K562 (cell line): ENCODE measurements around the gene HEXIM1. TPM values are rescaled to one million over a fixed set of nuclear protein-coding genes. Genes with fewer than 3 reads are reported as not detected.

Source experiments
- IFI16 ChIP-seq: fragments of 250-450 bp; sonication (Bioruptor Pico); IDR thresholded peaks from 2 replicates; pipeline ENCODE4 v2.1.2; 2022; ENCODE audit warnings: mild to moderate bottlenecking, inconsistent platforms
- KLF1 ChIP-seq: fragments of 450-650 bp; IDR thresholded peaks from 2 replicates; pipeline ENCODE4 v1.6.1; 2016; ENCODE audit warnings: missing genetic modification characterization, missing compliant biosample characterization
- KLF6 ChIP-seq: fragments of 250-450 bp; sonication (Bioruptor Pico); IDR thresholded peaks from 2 replicates; pipeline ENCODE4 v1.4.0; 2020; ENCODE audit warnings: mild to moderate bottlenecking, moderate library complexity, borderline replicate concordance
- MAFK ChIP-seq: IDR thresholded peaks from 2 replicates; pipeline ENCODE4 v1.6.1; 2011; ENCODE audit warnings: low read length, improper control_type of control experiment
- MGA ChIP-seq: fragments of 450-650 bp; IDR thresholded peaks from 2 replicates; pipeline ENCODE4 v1.6.1; 2016; ENCODE audit warnings: mild to moderate bottlenecking, moderate library complexity
- MNT ChIP-seq, 2 experiments: fragments of 450-650 bp; conservative IDR thresholded peaks; 2 replicates each; pipeline ENCODE4 v1.6.1; 2017; ENCODE audit warnings: mild to moderate bottlenecking in 2 of 2, moderate library complexity in 2 of 2
- PCBP2 ChIP-seq: fragments of 200-400 bp; formaldehyde crosslinking; IDR thresholded peaks from 2 replicates; pipeline ENCODE4 v1.6.1; 2018; ENCODE audit warnings: low read length, low read depth, mild to moderate bottlenecking, moderate library complexity; ENCODE audit not compliant: poor library complexity, severe bottlenecking
- SNRNP70 ChIP-seq: fragments of 200-400 bp; formaldehyde crosslinking; optimal IDR thresholded peaks from 2 replicates; pipeline ENCODE3; 2017; ENCODE audit warnings: low read depth, low read length
- SOX6 ChIP-seq: fragments of 450-650 bp; IDR thresholded peaks from 2 replicates; pipeline ENCODE4 v1.6.1; 2014; ENCODE audit warnings: mild to moderate bottlenecking
- TCF15 ChIP-seq: fragments of 250-450 bp; sonication (Bioruptor Pico); IDR thresholded peaks from 2 replicates; pipeline ENCODE4 v1.8.0; 2022; ENCODE audit warnings: moderate library complexity, mild to moderate bottlenecking, inconsistent platforms
- U2AF2 ChIP-seq: fragments of 200-400 bp; formaldehyde crosslinking; optimal IDR thresholded peaks from 2 replicates; pipeline ENCODE3; 2017; ENCODE audit warnings: low read depth, mild to moderate bottlenecking, low read length
- ZBTB2 ChIP-seq: fragments of 450-650 bp; IDR thresholded peaks from 2 replicates; pipeline ENCODE4 v1.6.1; 2016; ENCODE audit warnings: antibody characterized with exemption
- ZNF140 ChIP-seq: fragments of 250-450 bp; sonication (Bioruptor Pico); IDR thresholded peaks from 2 replicates; pipeline ENCODE4 v1.8.0; 2021; ENCODE audit warnings: moderate library complexity, mild to moderate bottlenecking, inconsistent platforms
- polyA plus RNA-seq, 8 experiments: library from polyadenylated mRNA; depleted of rRNA in 4 of 8; stranded (reverse) in 5 of 8; unstranded in 3 of 8; fragments of >200 nt; fragmentation: Nextera tagmentation in 2 of 8; fragmentation: Illumina TruSeq in 1 of 8; extraction: Ambion mirVana in 2 of 8; extraction: Trizol in 1 of 8; gene quantifications; 2 replicates each; pipeline versions ENCODE4 v1.2.1 to v1.2.3, GENCODE V29; 2011 to 2014; ENCODE audit warnings: inconsistent platforms in 1 of 8, missing spikeins in 1 of 8
- total RNA-seq, 7 experiments: library from RNA; depleted of rRNA in 6 of 7; stranded (reverse); fragments of >200 nt in 6 of 7; fragmentation: Illumina TruSeq in 2 of 7; extraction: Trizol in 2 of 7; gene quantifications; 2 replicates each; pipeline versions ENCODE4 v1.2.1 to v1.2.3, GENCODE V29; 2011 to 2021; ENCODE audit warnings: low replicate concordance in 1 of 7

Gene HEXIM1
- total and polyA plus RNA-seq, 9 of the 15 experiments (the other 6 are each of a cell fraction or from before 2014, with no cell fraction given), result 1.4 to 28.3 (median 9.1) TPM

- no peak for TF ChIP-seq KLF6 (CRISPR knock-in tag)
- no peak for TF ChIP-seq SOX6
- no peak for TF ChIP-seq MGA
- no peak for TF ChIP-seq KLF1
- TF ChIP-seq U2AF2, result no peak
- no peak for TF ChIP-seq MAFK
- TF ChIP-seq MNT (conservative IDR thresholded peaks at IDR 0.05), result 0 out of 4 replicates have a peak, but pooled peaks of 1 of the 2 experiments have one; percentile 25
- TF ChIP-seq ZNF140 (CRISPR knock-in tag), result no peak
- TF ChIP-seq ZBTB2, result no peak
- TF ChIP-seq PCBP2, result no peak
- TF ChIP-seq TCF15 (CRISPR knock-in tag), result no peak
- TF ChIP-seq SNRNP70, result no peak
- no peak for TF ChIP-seq IFI16 (CRISPR knock-in tag)
Observed at GRCh38 chr17:45149037-45149668, 878 bp downstream of the HEXIM1 start (continued).
